ENCODE results near the gene IFT25. TPM values are rescaled to one million over a fixed set of nuclear protein-coding genes. Genes with fewer than 3 reads are reported as not detected.

Gene IFT25
- total and polyA plus RNA-seq, 2 donors (not counting 1 experiment from before 2014, with no cell fraction given), result 27.6 to 37.6 TPM

GRCh38 chr1:53964109-53964508 lies 18.6 kb upstream of the IFT25 start:
- H3K27me3 ChIP-seq (ENCODE audit: control insufficient read depth, insufficient read depth, low read length), result no peaks in the 10 kb centered on the region
- H3K4me3 ChIP-seq (replicated peaks in 1 of 4; ENCODE audit: control extremely low read depth in 1 of 4, insufficient read depth in 1 of 4, low read depth in 3 of 4, low read length in 4 of 4), result no peak overlapping the region
- H3K4me2 ChIP-seq (ENCODE audit: extremely low read depth, insufficient read depth, low read length), result no peak overlapping the region
- no peak for TF ChIP-seq CTCF (conservative IDR thresholded peaks at IDR 0.05 in 1 of 2, IDR thresholded peaks at IDR 0.05 in 1 of 2; ENCODE audit: low read depth in 1 of 2, low read length in 2 of 2)
- no peak for TF ChIP-seq EZH2 (IDR thresholded peaks at IDR 0.05; ENCODE audit: low read length, missing control alignments)
- no peaks in the 10 kb centered on the region for H4K20me1 ChIP-seq (ENCODE audit: control insufficient read depth, extremely low read depth, insufficient read depth, low read length)
- no peaks in the 10 kb centered on the region for H3K4me1 ChIP-seq (ENCODE audit: control insufficient read depth, extremely low read depth, insufficient read depth, low read length)
- no peak overlapping the region for H3K27ac ChIP-seq (ENCODE audit: insufficient read depth, low read length)
- no peak overlapping the region for H2AFZ ChIP-seq (ENCODE audit: low read length)
- peaks cover 14% of the 10 kb centered on the region for H3K36me3 ChIP-seq (ENCODE audit: control insufficient read depth, insufficient read depth, low read length)
- DNase-seq (ENCODE audit: low read depth in 2 of 2), result no peak
- H3K9me3 ChIP-seq (ENCODE audit: control insufficient read depth, insufficient read depth, low read depth, low read length), result no peaks in the 10 kb centered on the region
- H3K79me2 ChIP-seq (ENCODE audit: control insufficient read depth, insufficient read depth, low read length), result no peaks in the 10 kb centered on the region
- H3K9ac ChIP-seq (ENCODE audit: insufficient read depth, low read length), result no peak overlapping the region

GRCh38 chr1:53963460-53963859 lies 18.0 kb upstream of the IFT25 start:
- Histone ChIP-seq H4K20me1 (ENCODE audit: control insufficient read depth, extremely low read depth, insufficient read depth, low read length) (no peaks in the 10 kb centered on the region), H3K4me1 (ENCODE audit: control insufficient read depth, extremely low read depth, insufficient read depth, low read length) (no peaks in the 10 kb centered on the region), H3K27me3 (ENCODE audit: control insufficient read depth, insufficient read depth, low read length) (no peaks in the 10 kb centered on the region), H3K36me3 (ENCODE audit: control insufficient read depth, insufficient read depth, low read length) (peaks cover 13% of the 10 kb centered on the region), H3K9me3 (ENCODE audit: control insufficient read depth, insufficient read depth, low read depth, low read length) (no peaks in the 10 kb centered on the region), H3K4me2 (ENCODE audit: extremely low read depth, insufficient read depth, low read length) (no peak overlapping the region), H3K27ac (ENCODE audit: insufficient read depth, low read length) (no peak overlapping the region), H3K9ac (ENCODE audit: insufficient read depth, low read length) (no peak overlapping the region), H3K4me3 (replicated peaks in 1 of 4; ENCODE audit: control extremely low read depth in 1 of 4, insufficient read depth in 1 of 4, low read depth in 3 of 4, low read length in 4 of 4) (no peak overlapping the region), H2AFZ (ENCODE audit: low read length) (no peak overlapping the region), H3K79me2 (ENCODE audit: control insufficient read depth, insufficient read depth, low read length) (no peaks in the 10 kb centered on the region)
- TF ChIP-seq CTCF (conservative IDR thresholded peaks at IDR 0.05 in 1 of 2, IDR thresholded peaks at IDR 0.05 in 1 of 2; ENCODE audit: low read depth in 1 of 2, low read length in 2 of 2) (no peak), EZH2 (IDR thresholded peaks at IDR 0.05; ENCODE audit: low read length, missing control alignments) (no peak)
- DNase-seq (ENCODE audit: low read depth in 2 of 2), result no peak

- Histone ChIP-seq H3K4me2 (ENCODE audit: extremely low read depth, insufficient read depth, low read length) (no peak overlapping the region), H2AFZ (ENCODE audit: low read length) (no peak overlapping the region), H3K36me3 (ENCODE audit: control insufficient read depth, insufficient read depth, low read length) (peaks cover 16% of the 10 kb centered on the region), H4K20me1 (ENCODE audit: control insufficient read depth, extremely low read depth, insufficient read depth, low read length) (no peaks in the 10 kb centered on the region), H3K27me3 (ENCODE audit: control insufficient read depth, insufficient read depth, low read length) (no peaks in the 10 kb centered on the region), H3K9me3 (ENCODE audit: control insufficient read depth, insufficient read depth, low read depth, low read length) (no peaks in the 10 kb centered on the region), H3K79me2 (ENCODE audit: control insufficient read depth, insufficient read depth, low read length) (peaks cover 2% of the 10 kb centered on the region), H3K27ac (ENCODE audit: insufficient read depth, low read length) (no peak overlapping the region), H3K4me3 (replicated peaks in 1 of 4; ENCODE audit: control extremely low read depth in 1 of 4, insufficient read depth in 1 of 4, low read depth in 3 of 4, low read length in 4 of 4) (no peak overlapping the region), H3K9ac (ENCODE audit: insufficient read depth, low read length) (no peak overlapping the region), H3K4me1 (ENCODE audit: control insufficient read depth, extremely low read depth, insufficient read depth, low read length) (no peaks in the 10 kb centered on the region)
- no peak for DNase-seq (ENCODE audit: low read depth in 2 of 2)
- TF ChIP-seq EZH2 (IDR thresholded peaks at IDR 0.05; ENCODE audit: low read length, missing control alignments) (no peak), CTCF (conservative IDR thresholded peaks at IDR 0.05 in 1 of 2, IDR thresholded peaks at IDR 0.05 in 1 of 2; ENCODE audit: low read depth in 1 of 2, low read length in 2 of 2) (no peak)
Observed at GRCh38 chr1:53962395-53962794, 16.9 kb upstream of the IFT25 start.
